ENCODE measurements around the gene PDE4A. TPM values are rescaled to one million over a fixed set of nuclear protein-coding genes. Genes with fewer than 3 reads are reported as not detected.

The PDE4A gene
- total and polyA plus RNA-seq, 4 donors: 0.90 to 2.3 (median 1.3) TPM

- Histone ChIP-seq H3K9ac (ENCODE audit: low read depth in 1 of 2, low read length in 2 of 2) (no peak overlapping the region), H3K9me3 (ENCODE audit: control insufficient read depth in 4 of 4, low read length in 3 of 4) (no peaks in the 10 kb centered on the region), H3K4me1 (ENCODE audit: control insufficient read depth in 4 of 4, insufficient read depth in 4 of 4, low read length in 3 of 4) (no peaks in the 10 kb centered on the region), H3K27me3 (ENCODE audit: control insufficient read depth in 4 of 4, insufficient read depth in 4 of 4, low read length in 3 of 4) (no peaks in the 10 kb centered on the region), H3K27ac (ENCODE audit: low read depth in 1 of 2, low read length in 2 of 2) (no peak overlapping the region), H3K36me3 (ENCODE audit: control insufficient read depth in 4 of 4, insufficient read depth in 3 of 4, low read depth in 1 of 4, low read length in 3 of 4) (no peaks in the 10 kb centered on the region), H3K4me3 (ENCODE audit: low read depth in 1 of 3, low read length in 3 of 3) (no peak overlapping the region)
- TF ChIP-seq GABPA (IDR thresholded peaks at IDR 0.05 in 1 of 2, conservative IDR thresholded peaks at IDR 0.05 in 1 of 2) (no peak), FOXA1 (IDR thresholded peaks at IDR 0.05) (no peak), RAD21 (IDR thresholded peaks at IDR 0.05) (no peak), RXRA (IDR thresholded peaks at IDR 0.05) (no peak), TAF1 (conservative IDR thresholded peaks at IDR 0.05) (no peak), EGR1 (IDR thresholded peaks at IDR 0.05; ENCODE audit: low read depth in 2 of 2) (no peak), YY1 (IDR thresholded peaks at IDR 0.05) (no peak), HNF4A (conservative IDR thresholded peaks at IDR 0.05) (no peak), HNF4G (IDR thresholded peaks at IDR 0.05) (no peak), CTCF (IDR thresholded peaks at IDR 0.05; ENCODE audit: low read depth, low read length, missing input control) (no peak), REST (IDR thresholded peaks at IDR 0.05) (no peak), NR2F2 (IDR thresholded peaks at IDR 0.05) (no peak), MAX (IDR thresholded peaks at IDR 0.05) (no peak), JUND (IDR thresholded peaks at IDR 0.05) (no peak), FOXA2 (IDR thresholded peaks at IDR 0.05) (no peak), SP1 (IDR thresholded peaks at IDR 0.05) (no peak)
- TF ChIP-seq, protein P1, sequence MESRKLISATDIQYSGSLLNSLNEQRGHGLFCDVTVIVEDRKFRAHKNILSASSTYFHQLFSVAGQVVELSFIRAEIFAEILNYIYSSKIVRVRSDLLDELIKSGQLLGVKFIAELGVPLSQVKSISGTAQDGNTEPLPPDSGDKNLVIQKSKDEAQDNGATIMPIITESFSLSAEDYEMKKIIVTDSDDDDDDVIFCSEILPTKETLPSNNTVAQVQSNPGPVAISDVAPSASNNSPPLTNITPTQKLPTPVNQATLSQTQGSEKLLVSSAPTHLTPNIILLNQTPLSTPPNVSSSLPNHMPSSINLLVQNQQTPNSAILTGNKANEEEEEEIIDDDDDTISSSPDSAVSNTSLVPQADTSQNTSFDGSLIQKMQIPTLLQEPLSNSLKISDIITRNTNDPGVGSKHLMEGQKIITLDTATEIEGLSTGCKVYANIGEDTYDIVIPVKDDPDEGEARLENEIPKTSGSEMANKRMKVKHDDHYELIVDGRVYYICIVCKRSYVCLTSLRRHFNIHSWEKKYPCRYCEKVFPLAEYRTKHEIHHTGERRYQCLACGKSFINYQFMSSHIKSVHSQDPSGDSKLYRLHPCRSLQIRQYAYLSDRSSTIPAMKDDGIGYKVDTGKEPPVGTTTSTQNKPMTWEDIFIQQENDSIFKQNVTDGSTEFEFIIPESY (IDR thresholded peaks at IDR 0.05): no peak
- TF ChIP-seq, protein P2, sequence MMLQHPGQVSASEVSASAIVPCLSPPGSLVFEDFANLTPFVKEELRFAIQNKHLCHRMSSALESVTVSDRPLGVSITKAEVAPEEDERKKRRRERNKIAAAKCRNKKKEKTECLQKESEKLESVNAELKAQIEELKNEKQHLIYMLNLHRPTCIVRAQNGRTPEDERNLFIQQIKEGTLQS (IDR thresholded peaks at IDR 0.05): no peak
- WGBS: 94% methylated on average over 3 of the region's 3 CpGs
- no peak for DNase-seq (ENCODE audit: low spot score)
These were observed 22.4 kb downstream of the PDE4A start for GRCh38 chr19:10442698-10443097.
